HG02642 (cell line): Measurements from ENCODE around the gene ZSCAN25.
"Not testable (repeated sequence)": the region's sequence is repeated elsewhere in the genome, so short reads cannot be mapped to it uniquely, and the experiment has no call there.

Source experiments
- ATAC-seq: cut with Tn5 transposase; IDR thresholded peaks from one replicate; pipeline ENCODE4 v1.9.1; 2021; ENCODE audit warnings: mild to moderate bottlenecking; ENCODE audit not compliant: unreplicated experiment, poor library complexity

ZSCAN25 gene

DNA sequence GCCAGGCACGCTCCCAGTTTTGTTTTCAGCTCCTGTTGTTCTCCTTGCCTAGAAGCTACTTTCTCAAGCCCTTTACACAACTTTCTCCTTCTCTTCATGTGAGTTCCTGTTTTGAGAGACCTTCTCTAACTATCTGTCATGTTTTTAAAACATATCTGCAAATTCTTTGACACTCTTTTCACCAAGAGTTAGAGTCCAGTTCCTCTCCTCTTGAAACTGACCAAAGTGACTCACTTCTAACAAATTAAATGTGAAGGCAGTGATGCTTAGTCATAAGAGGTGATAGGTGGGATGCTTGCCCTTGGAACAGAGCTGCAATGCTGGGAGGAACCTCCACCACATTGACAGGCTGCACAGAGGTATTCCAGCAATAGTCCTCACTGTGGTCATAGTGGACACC lies 25.3 kb downstream of the ZSCAN25 start:
- no peak for ATAC-seq

- no peak for ATAC-seq
Observed at GRCh38 chr7:99643464-99643863, 26.7 kb downstream of the ZSCAN25 start.

GRCh38 chr7:99644431-99644830 lies 27.7 kb downstream of the ZSCAN25 start:
- no peak for ATAC-seq

DNA sequence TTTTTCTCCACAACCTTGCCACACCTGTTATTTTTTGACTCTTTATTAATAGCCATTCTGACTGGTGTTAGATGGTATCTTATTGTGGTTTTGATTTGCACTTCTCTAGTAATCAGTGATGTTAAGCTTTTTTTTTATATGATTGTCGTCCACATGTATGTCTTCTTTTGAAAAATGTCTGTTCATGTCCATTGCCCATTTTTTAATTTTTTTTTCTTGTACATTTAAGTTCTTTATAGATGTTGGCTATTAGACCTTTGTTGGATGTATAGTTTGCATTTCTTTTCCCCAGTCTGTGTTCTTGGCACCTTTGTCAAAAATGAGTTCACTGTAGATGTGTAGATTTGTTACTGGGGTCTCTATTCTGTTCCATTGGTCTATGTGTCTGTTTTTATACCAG lies 28.8 kb downstream of the ZSCAN25 start:
- no peak for ATAC-seq

DNA sequence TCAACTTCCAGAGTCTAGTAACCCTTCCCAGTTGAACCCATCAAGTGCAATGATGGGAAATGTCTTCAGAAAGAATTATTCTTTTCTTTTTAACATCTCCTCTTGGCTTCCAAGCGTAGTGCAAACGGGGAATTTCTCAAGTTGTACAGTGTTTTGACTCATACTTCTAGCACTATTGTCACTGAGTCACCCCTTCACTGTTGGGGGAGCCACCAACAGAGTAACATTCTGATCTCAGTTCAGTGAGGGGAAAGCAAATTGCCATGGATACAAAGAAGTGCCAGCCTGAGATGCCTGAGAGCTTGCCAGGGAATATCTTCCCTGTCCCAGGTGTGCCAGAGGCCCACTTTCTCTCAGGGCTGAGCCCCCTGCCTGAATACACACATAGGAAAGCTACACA lies 32.1 kb downstream of the ZSCAN25 start:
- no peak for ATAC-seq

DNA sequence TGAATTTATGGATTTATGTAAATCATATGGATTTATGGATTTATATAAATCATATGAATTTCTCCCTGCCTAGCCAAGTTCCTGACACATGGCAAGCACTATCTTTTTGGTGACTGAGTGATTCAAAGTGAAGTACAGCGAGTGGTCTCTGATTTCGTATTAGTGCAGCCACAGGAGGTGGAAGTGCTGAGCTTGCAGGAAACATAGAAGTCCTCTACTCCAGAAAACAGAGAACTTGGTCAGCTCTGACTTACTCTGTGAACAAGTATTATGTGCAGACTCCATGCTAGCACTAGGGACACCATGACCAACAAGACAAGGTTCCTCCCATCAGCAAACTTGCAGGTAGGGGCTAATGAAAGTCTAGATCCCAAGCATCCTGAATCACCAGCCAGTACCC lies 34.5 kb downstream of the ZSCAN25 start:
- ATAC-seq = no peak

GRCh38 chr7:99652671-99653070 lies 35.9 kb downstream of the ZSCAN25 start:
- ATAC-seq = no peak

- not testable (repeated sequence) for ATAC-seq
Observed at GRCh38 chr7:99653269-99653668, 36.5 kb downstream of the ZSCAN25 start.

GRCh38 chr7:99653754-99654153 lies 37.0 kb downstream of the ZSCAN25 start:
- ATAC-seq = no peak

DNA sequence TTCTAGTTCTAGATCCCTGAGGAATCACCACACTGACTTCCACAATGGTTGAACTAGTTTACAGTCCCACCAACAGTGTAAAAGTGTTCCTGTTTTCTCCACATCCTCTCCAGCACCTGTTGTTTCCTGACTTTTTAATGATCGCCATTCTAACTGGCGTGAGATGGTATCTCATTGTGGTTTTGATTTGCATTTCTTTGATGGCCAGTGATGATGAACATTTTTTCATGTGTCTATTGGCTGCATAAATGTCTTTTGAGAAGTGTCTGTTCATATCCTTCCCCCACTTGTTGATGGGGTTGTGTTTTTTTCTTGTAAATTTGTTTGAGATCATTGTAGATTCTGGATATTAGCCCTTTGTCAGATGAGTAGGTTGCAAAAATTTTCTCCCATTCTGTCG lies 37.9 kb downstream of the ZSCAN25 start:
- not testable (repeated sequence) for ATAC-seq

DNA sequence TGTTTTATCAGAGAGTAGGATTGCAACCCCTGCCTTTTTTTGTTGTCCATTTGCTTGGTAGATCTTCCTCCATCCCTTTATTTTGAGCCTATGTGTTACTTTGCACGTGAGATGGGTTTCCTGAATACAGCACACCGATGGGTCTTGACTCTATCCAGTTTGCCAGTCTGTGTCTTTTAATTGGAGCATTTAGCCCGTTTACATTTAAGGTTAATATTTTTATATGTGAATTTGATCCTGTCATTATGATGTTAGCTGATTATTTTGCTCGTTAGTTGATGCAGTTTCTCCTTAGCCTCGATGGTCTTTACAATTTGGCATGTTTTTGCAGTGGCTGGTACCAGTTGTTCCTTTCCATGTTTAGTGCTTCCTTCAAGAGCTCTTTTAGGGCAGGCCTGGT lies 41.1 kb downstream of the ZSCAN25 start:
- ATAC-seq = not testable (repeated sequence)

DNA sequence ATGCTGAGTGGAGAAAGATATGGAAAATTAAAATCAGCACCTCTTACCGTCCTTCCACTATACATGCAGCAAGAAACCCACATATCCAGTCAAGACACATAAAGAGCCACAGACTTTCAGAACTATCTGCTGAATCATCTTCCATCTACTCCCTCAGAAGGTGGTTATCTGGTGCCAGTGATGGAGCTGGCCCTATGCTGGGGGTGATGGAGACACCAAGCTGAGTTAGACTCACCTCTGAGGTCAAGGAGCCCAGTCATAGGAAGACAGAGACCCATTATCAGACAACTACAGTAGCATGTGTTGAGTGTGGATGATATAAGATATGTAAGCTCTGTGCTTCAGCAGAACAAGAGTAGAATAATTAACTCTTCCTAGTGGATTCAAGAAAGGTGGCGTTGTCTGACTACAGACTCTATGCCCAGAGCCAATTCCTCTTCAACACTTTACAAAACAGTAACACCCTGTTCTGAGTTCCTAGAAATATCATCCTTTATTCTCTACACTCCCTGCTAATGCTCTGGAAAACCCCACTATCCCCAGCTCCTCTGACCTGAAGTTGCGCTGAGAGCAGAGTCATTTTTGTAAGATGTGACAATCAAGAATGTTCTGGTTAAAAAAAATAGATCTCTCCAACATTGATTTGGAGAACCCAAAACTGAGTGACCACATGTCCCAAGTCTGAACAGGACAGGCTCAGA lies 48.7 kb downstream of the ZSCAN25 start:
- ATAC-seq = no peak

DNA sequence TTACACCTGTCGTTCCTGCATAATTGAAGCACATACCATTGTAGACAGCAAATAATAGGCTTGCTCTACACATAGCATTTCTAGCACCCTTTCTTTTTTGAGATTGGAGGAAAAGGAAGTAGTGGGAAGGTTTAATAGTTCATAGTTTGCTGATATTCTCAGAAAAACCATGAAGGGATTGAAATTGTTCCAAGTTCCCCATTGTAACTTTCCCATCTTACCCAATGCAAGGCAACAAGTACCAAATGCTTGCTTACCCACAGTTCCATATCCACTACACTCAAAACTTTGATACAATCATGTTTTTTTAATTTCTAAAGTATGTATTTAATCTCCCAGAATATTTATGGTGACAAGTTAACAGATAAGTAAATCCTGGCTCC lies 49.3 kb downstream of the ZSCAN25 start:
- no peak for ATAC-seq

GRCh38 chr7:99667179-99667578 lies 50.4 kb downstream of the ZSCAN25 start:
- ATAC-seq = no peak

- ATAC-seq = no peak
Observed at GRCh38 chr7:99668541-99668940, 51.8 kb downstream of the ZSCAN25 start.

- ATAC-seq = no peak
Observed at GRCh38 chr7:99669782-99670181, 53.0 kb downstream of the ZSCAN25 start.

DNA sequence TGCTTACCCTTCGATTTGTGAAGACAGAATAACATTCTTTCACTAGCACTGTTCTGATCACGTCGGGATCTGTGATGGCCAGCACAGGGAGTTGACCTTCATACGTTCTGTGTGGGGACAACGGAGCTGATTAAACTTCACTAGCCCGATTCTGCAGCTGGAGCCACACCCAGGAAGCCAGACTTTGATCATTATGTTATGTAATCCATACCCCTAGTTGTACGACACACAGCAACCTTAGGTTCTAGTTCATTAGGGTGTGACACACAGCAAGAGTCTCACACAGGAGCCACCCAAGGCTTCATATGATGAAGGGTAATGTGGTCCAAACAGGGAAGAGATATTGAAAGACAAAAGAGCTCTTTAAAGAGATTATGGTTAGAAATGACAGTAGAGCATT lies 55.8 kb downstream of the ZSCAN25 start:
- no peak for ATAC-seq

- no peak for ATAC-seq
Observed at GRCh38 chr7:99674995-99675742, 58.4 kb downstream of the ZSCAN25 start.

DNA sequence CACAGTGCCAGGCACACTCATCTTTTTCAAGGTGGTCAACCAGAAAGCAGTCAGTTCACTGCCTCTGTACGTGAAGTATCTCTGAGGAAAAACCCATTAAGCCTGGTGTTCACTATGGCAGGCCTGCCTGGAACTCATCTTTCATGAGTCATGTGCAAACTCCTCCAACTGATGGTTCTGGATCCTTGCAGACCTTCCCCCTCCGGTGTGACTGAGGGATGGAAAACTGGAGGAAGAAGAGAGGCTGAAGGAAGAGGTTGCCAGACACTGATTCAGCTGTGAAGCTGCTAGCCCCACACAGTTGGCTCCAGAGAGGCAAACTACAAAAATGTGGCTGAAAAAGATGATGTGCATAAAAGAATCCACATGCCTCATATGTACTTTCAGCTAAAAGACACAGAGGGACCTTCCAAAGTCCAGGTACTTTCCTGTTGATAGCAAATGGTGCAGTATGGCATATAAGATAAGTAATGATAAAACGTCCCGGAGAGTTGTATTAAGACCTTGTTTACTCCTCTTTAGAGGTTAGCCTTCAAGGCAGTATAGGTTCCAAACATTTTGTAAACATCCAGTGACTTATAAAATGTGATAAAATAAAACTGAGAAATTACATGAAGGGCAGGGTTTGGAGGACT lies 60.4 kb downstream of the ZSCAN25 start:
- ATAC-seq = no peak

DNA sequence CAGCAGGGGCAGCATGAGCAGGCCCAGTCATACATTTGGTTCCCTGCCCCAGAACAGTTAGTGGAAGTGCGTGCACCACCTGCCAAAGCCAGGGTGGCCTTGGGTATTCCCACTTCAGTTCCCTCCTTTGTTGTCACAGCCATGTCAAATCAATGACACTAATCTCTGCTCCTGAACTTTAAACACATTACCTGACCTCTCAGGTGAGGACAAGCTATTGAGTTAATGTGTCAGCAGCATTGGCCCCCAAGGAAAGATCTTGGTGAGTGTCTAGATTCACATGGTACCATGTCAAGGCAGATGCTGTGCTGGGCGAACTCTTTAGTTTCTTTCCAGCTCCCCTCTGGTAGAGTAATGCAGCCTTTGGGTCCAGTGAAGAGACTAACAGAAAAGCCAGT lies 60.9 kb downstream of the ZSCAN25 start:
- no peak for ATAC-seq

GRCh38 chr7:99679032-99679399 lies 62.3 kb downstream of the ZSCAN25 start:
- ATAC-seq = no peak
